GM12878 (cell line): ENCODE data around the gene GRIPAP1.

Experiments
- JUNB ChIP-seq: IDR thresholded peaks from 2 replicates; pipeline ENCODE4 v1.6.1; 2016; ENCODE audit warnings: antibody characterized with exemption, mild to moderate bottlenecking
- TAF1 ChIP-seq: IDR thresholded peaks from 2 replicates; pipeline ENCODE4 v1.6.1; 2011; ENCODE audit warnings: mild to moderate bottlenecking, low read depth, low read length, borderline replicate concordance
- TCF7 ChIP-seq: IDR thresholded peaks from 2 replicates; pipeline ENCODE4 v1.6.1; 2014; ENCODE audit warnings: antibody characterized with exemption, borderline replicate concordance
- TF ChIP-seq, protein P1 (sequence below), 3 experiments: IDR thresholded peaks in 2 of 3; conservative IDR thresholded peaks in 1 of 3; 2 replicates each; pipeline ENCODE4 v1.5.1; 2011; ENCODE audit warnings: low read depth in 3 of 3, low read length in 3 of 3, mild to moderate bottlenecking in 3 of 3, control low read depth in 2 of 3, moderate library complexity in 2 of 3, inconsistent platforms in 1 of 3, mixed read lengths in 1 of 3; ENCODE audit not compliant: control insufficient read depth in 2 of 3, insufficient read depth in 1 of 3; ENCODE audit errors: extremely low read depth in 1 of 3
- TF ChIP-seq, protein P2 (sequence below): IDR thresholded peaks from 2 replicates; pipeline ENCODE4 v1.6.1; 2012; ENCODE audit warnings: low read depth, low read length, improper control_type of control experiment

DNA sequence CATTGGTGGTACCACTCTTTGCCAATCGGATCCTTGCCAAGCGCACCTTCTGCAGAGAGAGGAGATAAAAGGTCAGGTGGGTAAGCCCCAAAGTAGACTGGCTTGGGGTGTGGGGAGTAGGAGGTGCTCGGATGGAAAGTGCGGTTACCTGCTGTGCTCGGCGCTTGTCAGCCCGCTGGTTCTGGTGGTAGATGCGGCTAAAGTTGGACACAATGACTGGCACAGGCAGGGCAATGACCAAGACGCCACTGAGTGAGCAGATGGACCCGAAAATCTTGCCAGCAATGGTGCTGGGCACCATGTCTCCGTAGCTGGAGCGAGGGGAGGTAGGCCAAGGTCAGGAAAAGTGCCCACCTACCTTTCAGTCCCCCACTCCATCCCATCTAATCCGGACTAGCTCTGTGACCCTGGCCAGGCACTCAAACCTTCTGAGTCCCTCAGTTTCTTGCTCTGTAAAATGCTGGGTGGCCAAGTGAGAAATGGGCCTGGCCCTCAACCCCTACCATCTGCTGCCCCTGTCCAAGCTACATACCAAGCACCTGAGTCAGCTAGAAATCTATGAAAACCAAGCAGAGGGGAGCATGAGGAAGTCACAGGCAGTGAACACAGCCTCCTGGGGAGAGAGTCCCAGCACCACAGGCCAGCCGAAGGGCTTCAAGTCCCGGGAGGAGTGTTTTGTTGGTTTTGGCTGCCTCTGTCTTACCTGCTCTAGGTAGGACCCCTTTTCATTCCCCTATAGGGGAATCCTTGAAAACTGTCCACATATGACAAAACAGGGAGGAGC, 35.1 kb downstream of the GRIPAP1 start:
- TF ChIP-seq JUNB (no peak), TAF1 (no peak), TCF7 (no peak)
- TF ChIP-seq, protein P1, sequence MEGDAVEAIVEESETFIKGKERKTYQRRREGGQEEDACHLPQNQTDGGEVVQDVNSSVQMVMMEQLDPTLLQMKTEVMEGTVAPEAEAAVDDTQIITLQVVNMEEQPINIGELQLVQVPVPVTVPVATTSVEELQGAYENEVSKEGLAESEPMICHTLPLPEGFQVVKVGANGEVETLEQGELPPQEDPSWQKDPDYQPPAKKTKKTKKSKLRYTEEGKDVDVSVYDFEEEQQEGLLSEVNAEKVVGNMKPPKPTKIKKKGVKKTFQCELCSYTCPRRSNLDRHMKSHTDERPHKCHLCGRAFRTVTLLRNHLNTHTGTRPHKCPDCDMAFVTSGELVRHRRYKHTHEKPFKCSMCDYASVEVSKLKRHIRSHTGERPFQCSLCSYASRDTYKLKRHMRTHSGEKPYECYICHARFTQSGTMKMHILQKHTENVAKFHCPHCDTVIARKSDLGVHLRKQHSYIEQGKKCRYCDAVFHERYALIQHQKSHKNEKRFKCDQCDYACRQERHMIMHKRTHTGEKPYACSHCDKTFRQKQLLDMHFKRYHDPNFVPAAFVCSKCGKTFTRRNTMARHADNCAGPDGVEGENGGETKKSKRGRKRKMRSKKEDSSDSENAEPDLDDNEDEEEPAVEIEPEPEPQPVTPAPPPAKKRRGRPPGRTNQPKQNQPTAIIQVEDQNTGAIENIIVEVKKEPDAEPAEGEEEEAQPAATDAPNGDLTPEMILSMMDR (IDR thresholded peaks at IDR 0.05 in 2 of 3, conservative IDR thresholded peaks at IDR 0.05 in 1 of 3; ENCODE audit: control insufficient read depth in 2 of 3, extremely low read depth in 1 of 3, insufficient read depth in 1 of 3, low read depth in 3 of 3, low read length in 3 of 3): no peak
- TF ChIP-seq, protein P2, sequence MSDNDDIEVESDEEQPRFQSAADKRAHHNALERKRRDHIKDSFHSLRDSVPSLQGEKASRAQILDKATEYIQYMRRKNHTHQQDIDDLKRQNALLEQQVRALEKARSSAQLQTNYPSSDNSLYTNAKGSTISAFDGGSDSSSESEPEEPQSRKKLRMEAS: no peak
